ENCODE measurements around the gene GPR149.
A peak's percentile ranks its signal among the peaks of the same experiment; 100 is the strongest.

GPR149 gene

GRCh38 chr3:154324919-154325318 is 105.1 kb downstream of the GPR149 start:
- Histone ChIP-seq H3K27ac (ENCODE audit: low read length) (no peak overlapping the region), H2AFZ (ENCODE audit: low read depth, low read length) (peak overlapping the region; percentile 94), H3K36me3 (replicated peaks; ENCODE audit: low read depth, low read length) (peaks cover 11% of the 10 kb centered on the region), H3K79me2 (ENCODE audit: low read length) (peaks cover 44% of the 10 kb centered on the region), H3K4me2 (ENCODE audit: low read length) (peak overlapping the region; percentile 76), H3K9ac (ENCODE audit: low read length) (peak overlapping the region; percentile 87), H3K27me3 (ENCODE audit: low read depth, low read length) (no peaks in the 10 kb centered on the region), H3K4me1 (ENCODE audit: low read length) (peaks cover 34% of the 10 kb centered on the region), H3K4me3 (ENCODE audit: low read length) (peak overlapping the region; percentile 90), H4K20me1 (ENCODE audit: insufficient read depth, low read length) (peaks cover 25% of the 10 kb centered on the region), H3K9me3 (ENCODE audit: insufficient read depth, low read length) (no peaks in the 10 kb centered on the region)
- TF ChIP-seq CTCF (IDR thresholded peaks at IDR 0.05; ENCODE audit: low read depth, low read length) (no peak), EZH2phosphoT487 (IDR thresholded peaks at IDR 0.05; ENCODE audit: low read depth) (no peak)

GRCh38 chr3:154323891-154324738 is 105.9 kb downstream of the GPR149 start, which contains the start of gene DHX36:
Gene DHX36, minus strand, starts transcription at chr3:154324487. Its CDS starts 71 bp downstream, at chr3:154324416.
- Histone ChIP-seq H3K27ac (ENCODE audit: low read length) (peak within 1 kb of the TSS; percentile 84), H3K4me3 (ENCODE audit: low read length) (peak within 1 kb of the TSS; percentile 90), H2AFZ (ENCODE audit: low read depth, low read length) (peak within 1 kb of the TSS; percentile 94), H3K4me1 (ENCODE audit: low read length) (peaks cover 41% of the 10 kb centered on the region), H3K4me2 (ENCODE audit: low read length) (peak within 1 kb of the TSS; percentile 76), H3K79me2 (ENCODE audit: low read length) (peaks cover 52% of the 10 kb centered on the region), H3K9me3 (ENCODE audit: insufficient read depth, low read length) (no peaks in the 10 kb centered on the region), H3K36me3 (replicated peaks; ENCODE audit: low read depth, low read length) (peaks cover 14% of the 10 kb centered on the region), H3K9ac (ENCODE audit: low read length) (peak within 1 kb of the TSS; percentile 87), H3K27me3 (ENCODE audit: low read depth, low read length) (no peaks in the 10 kb centered on the region), H4K20me1 (ENCODE audit: insufficient read depth, low read length) (peaks cover 33% of the 10 kb centered on the region)
- TF ChIP-seq EZH2phosphoT487 (IDR thresholded peaks at IDR 0.05; ENCODE audit: low read depth) (no peak), CTCF (IDR thresholded peaks at IDR 0.05; ENCODE audit: low read depth, low read length) (0 out of 2 replicates have a peak, but pooled peaks have one; percentile 14)

GRCh38 chr3:154316974-154317767 is 112.8 kb downstream of the GPR149 start:
- Histone ChIP-seq H3K4me3 (ENCODE audit: low read length) (no peak overlapping the region), H3K4me2 (ENCODE audit: low read length) (no peak overlapping the region), H3K27me3 (ENCODE audit: low read depth, low read length) (no peaks in the 10 kb centered on the region), H3K4me1 (ENCODE audit: low read length) (peaks cover 42% of the 10 kb centered on the region), H3K36me3 (replicated peaks; ENCODE audit: low read depth, low read length) (peaks cover 38% of the 10 kb centered on the region), H4K20me1 (ENCODE audit: insufficient read depth, low read length) (peaks cover 66% of the 10 kb centered on the region), H3K27ac (ENCODE audit: low read length) (no peak overlapping the region), H3K9me3 (ENCODE audit: insufficient read depth, low read length) (no peaks in the 10 kb centered on the region), H2AFZ (ENCODE audit: low read depth, low read length) (no peak overlapping the region), H3K9ac (ENCODE audit: low read length) (no peak overlapping the region), H3K79me2 (ENCODE audit: low read length) (peaks cover 77% of the 10 kb centered on the region)
- TF ChIP-seq EZH2phosphoT487 (IDR thresholded peaks at IDR 0.05; ENCODE audit: low read depth), result no peak
- TF ChIP-seq CTCF (IDR thresholded peaks at IDR 0.05; ENCODE audit: low read depth, low read length), result no peak

GRCh38 chr3:154314152-154314551 is 115.8 kb downstream of the GPR149 start:
- Histone ChIP-seq H3K4me3 (ENCODE audit: low read length) (no peak overlapping the region), H2AFZ (ENCODE audit: low read depth, low read length) (no peak overlapping the region), H3K36me3 (replicated peaks; ENCODE audit: low read depth, low read length) (peaks cover 31% of the 10 kb centered on the region), H3K79me2 (ENCODE audit: low read length) (peaks cover 47% of the 10 kb centered on the region), H3K4me2 (ENCODE audit: low read length) (no peak overlapping the region), H3K27ac (ENCODE audit: low read length) (no peak overlapping the region), H3K9ac (ENCODE audit: low read length) (no peak overlapping the region), H3K9me3 (ENCODE audit: insufficient read depth, low read length) (no peaks in the 10 kb centered on the region), H4K20me1 (ENCODE audit: insufficient read depth, low read length) (peaks cover 36% of the 10 kb centered on the region), H3K27me3 (ENCODE audit: low read depth, low read length) (no peaks in the 10 kb centered on the region), H3K4me1 (ENCODE audit: low read length) (peaks cover 13% of the 10 kb centered on the region)
- no peak for TF ChIP-seq CTCF (IDR thresholded peaks at IDR 0.05; ENCODE audit: low read depth, low read length)
- TF ChIP-seq EZH2phosphoT487 (IDR thresholded peaks at IDR 0.05; ENCODE audit: low read depth), result no peak
